ENCODE measurements around the gene KCTD20. TPM values are rescaled to one million over a fixed set of nuclear protein-coding genes. Genes with fewer than 3 reads are reported as not detected.
"Not testable (repeated sequence)": the region's sequence is repeated elsewhere in the genome, so short reads cannot be mapped to it uniquely, and the experiment has no call there.

Gene KCTD20
- total RNA-seq, 1 donor from 2014 or later: 29.1 TPM

DNA sequence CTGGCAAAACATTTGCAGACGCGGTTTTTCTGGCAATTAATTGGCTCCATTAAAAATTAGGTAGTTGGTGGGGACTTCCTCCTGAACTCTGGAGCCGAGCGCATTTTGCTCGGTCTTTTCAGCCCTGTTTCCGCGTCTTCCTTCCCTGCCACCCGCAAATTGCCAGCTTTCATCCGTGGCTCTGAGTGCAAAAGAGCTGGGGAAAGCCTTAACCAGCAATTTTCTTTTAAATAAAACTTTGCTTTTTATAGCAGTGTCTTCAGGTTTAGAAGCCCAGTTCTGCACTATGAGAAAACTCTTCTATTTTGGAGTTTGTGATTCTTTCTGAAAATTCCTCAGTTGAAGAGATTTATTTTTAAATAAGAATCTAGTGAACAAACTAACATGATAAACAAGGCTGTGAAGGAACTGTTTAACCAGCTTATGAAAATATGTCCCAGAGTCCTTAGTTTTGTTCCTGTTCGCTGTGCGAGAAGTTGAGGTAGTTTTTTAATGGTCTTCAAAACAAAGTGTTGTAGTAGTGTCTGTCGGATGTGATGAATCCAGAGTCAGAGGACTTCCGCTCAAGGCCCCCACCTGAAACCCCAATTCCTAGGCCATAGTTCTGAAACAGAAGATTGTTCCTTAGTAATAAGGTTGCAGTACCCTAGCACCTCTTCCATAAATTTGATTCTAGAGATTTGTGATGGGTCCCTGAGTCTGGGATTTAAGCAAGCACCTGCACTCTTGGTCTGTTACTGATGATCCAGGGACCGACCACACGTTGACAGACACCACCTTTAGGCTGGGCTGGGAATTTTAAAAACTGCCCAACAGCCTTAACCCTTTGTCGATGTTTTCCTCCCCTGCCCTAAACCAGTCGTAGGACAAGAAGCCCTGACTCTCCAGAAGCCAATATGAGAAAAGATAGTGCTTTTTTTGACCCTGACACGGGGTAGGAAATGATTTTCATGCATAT lies 950 bp downstream of the KCTD20 start:
- TF ChIP-seq, protein P1, sequence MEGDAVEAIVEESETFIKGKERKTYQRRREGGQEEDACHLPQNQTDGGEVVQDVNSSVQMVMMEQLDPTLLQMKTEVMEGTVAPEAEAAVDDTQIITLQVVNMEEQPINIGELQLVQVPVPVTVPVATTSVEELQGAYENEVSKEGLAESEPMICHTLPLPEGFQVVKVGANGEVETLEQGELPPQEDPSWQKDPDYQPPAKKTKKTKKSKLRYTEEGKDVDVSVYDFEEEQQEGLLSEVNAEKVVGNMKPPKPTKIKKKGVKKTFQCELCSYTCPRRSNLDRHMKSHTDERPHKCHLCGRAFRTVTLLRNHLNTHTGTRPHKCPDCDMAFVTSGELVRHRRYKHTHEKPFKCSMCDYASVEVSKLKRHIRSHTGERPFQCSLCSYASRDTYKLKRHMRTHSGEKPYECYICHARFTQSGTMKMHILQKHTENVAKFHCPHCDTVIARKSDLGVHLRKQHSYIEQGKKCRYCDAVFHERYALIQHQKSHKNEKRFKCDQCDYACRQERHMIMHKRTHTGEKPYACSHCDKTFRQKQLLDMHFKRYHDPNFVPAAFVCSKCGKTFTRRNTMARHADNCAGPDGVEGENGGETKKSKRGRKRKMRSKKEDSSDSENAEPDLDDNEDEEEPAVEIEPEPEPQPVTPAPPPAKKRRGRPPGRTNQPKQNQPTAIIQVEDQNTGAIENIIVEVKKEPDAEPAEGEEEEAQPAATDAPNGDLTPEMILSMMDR (IDR thresholded peaks at IDR 0.05; ENCODE audit: partially characterized antibody, unreplicated experiment): no peak
- H3K27me3 Mint-ChIP-seq (ENCODE audit: unreplicated experiment): peaks cover 8% of the 10 kb centered on the region

DNA sequence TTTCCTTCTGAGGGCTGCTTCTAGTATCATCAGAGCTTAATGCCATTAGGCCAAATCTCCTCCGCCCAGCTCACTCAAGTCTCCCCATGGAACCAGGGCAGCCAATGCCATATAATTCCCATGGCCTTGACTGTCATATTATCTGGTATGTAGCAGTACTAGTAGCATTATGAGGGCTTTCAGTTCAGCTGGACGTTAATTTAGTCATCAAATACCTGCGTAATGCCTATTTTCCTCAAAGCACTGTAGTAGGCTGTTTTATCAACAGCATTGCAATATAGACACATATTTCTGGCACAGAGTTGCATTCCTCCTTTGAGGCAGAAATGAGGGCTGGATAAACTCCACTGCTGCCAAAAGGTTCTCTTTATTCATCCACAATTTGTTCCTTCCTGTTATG lies 1.7 kb downstream of the KCTD20 start:
- TF ChIP-seq, protein P1 (IDR thresholded peaks at IDR 0.05; ENCODE audit: partially characterized antibody, unreplicated experiment): no peak
- Mint-ChIP-seq H3K4me3 (ENCODE audit: unreplicated experiment) (peak overlapping the region; percentile 96), H3K27ac (ENCODE audit: unreplicated experiment) (peak overlapping the region; percentile 94), H3K9me3 (ENCODE audit: unreplicated experiment) (peaks cover 4% of the 10 kb centered on the region), H3K27me3 (ENCODE audit: unreplicated experiment) (peaks cover 8% of the 10 kb centered on the region), H3K36me3 (ENCODE audit: unreplicated experiment) (no peaks in the 10 kb centered on the region), H3K4me1 (ENCODE audit: low read depth, unreplicated experiment) (peaks cover 14% of the 10 kb centered on the region)
- DNase-seq: no peak

More for the DNA sequence above, 950 bp downstream of the KCTD20 start:
- H3K4me3 Mint-ChIP-seq (ENCODE audit: unreplicated experiment): peak overlapping the region; percentile 96
- no peak for DNase-seq
- peaks cover 4% of the 10 kb centered on the region for H3K9me3 Mint-ChIP-seq (ENCODE audit: unreplicated experiment)
- H3K4me1 Mint-ChIP-seq (ENCODE audit: low read depth, unreplicated experiment): peaks cover 14% of the 10 kb centered on the region
- H3K36me3 Mint-ChIP-seq (ENCODE audit: unreplicated experiment): no peaks in the 10 kb centered on the region
- H3K27ac Mint-ChIP-seq (ENCODE audit: unreplicated experiment): peak overlapping the region; percentile 94

DNA sequence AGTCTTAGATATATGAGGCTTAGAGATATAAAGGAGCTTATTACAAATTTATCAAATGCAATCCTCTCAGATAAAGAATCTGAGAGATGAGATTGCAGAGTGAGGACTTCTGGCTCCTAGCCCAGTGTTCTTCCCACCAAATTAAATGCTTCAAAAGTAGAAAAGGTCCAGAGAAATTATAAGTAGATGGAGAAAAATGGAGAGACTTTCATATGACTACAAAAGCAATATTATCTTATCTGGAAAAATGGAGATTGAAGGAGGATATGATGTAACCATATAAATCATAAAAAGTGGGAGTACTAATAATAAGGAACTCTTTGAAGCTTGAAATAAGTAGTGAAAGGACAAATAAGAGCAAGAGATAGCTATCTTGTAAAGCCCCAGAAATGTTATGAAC lies 2.8 kb downstream of the KCTD20 start:
- H3K36me3 Mint-ChIP-seq (ENCODE audit: unreplicated experiment): no peaks in the 10 kb centered on the region
- H3K27ac Mint-ChIP-seq (ENCODE audit: unreplicated experiment): no peak overlapping the region
- H3K27me3 Mint-ChIP-seq (ENCODE audit: unreplicated experiment): peaks cover 8% of the 10 kb centered on the region
- TF ChIP-seq, protein P1 (IDR thresholded peaks at IDR 0.05; ENCODE audit: partially characterized antibody, unreplicated experiment): no peak
- no peak for DNase-seq
- peaks cover 4% of the 10 kb centered on the region for H3K9me3 Mint-ChIP-seq (ENCODE audit: unreplicated experiment)
- no peak overlapping the region for H3K4me3 Mint-ChIP-seq (ENCODE audit: unreplicated experiment)
- H3K4me1 Mint-ChIP-seq (ENCODE audit: low read depth, unreplicated experiment): peaks cover 14% of the 10 kb centered on the region

DNA sequence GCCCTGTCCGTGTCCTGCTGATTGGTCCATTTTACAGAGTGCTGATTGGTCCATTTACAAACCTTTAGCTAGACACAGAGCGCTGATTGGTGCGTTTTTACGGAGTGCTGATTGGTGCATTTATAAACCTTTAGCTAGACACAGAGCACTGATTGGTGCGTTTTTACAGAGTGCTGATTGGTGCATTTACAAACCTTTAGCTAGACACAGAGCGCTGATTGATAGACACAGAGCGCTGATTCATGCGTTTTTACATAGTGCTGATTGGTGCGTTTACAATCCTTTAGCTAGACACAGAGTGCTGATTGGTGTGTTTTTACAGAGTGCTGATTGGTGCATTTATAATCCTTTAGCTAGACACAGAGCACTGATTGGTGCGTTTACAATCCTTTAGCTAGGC lies 6.4 kb downstream of the KCTD20 start:
- H3K27me3 Mint-ChIP-seq (ENCODE audit: unreplicated experiment); H3K27ac Mint-ChIP-seq (ENCODE audit: unreplicated experiment); H3K4me1 Mint-ChIP-seq (ENCODE audit: low read depth, unreplicated experiment); H3K9me3 Mint-ChIP-seq (ENCODE audit: unreplicated experiment); H3K4me3 Mint-ChIP-seq (ENCODE audit: unreplicated experiment); DNase-seq; H3K36me3 Mint-ChIP-seq (ENCODE audit: unreplicated experiment): not testable (repeated sequence)

DNA sequence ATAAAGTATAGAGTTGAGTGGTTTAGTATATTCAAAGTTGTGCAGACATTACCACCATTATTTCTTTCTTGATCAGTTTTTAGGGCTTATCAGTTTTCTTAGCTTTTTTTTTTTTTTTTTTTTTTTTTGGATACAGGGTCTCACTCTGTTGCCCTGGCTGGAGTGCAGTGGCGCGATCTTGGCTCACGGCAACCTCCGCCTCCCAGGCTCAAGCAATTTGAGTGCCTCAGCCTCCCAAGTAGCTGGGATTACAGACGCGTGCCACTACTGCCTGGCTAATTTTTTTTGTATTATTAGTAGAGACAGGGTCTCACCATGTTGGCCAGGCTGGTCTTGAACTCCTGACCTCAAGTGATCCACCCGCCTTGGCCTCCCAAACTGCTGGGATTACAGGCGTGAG lies 10.1 kb downstream of the KCTD20 start:
- H3K36me3 Mint-ChIP-seq (ENCODE audit: unreplicated experiment); DNase-seq; H3K4me3 Mint-ChIP-seq (ENCODE audit: unreplicated experiment); H3K27me3 Mint-ChIP-seq (ENCODE audit: unreplicated experiment); H3K27ac Mint-ChIP-seq (ENCODE audit: unreplicated experiment); H3K9me3 Mint-ChIP-seq (ENCODE audit: unreplicated experiment); H3K4me1 Mint-ChIP-seq (ENCODE audit: low read depth, unreplicated experiment): not testable (repeated sequence)

DNA sequence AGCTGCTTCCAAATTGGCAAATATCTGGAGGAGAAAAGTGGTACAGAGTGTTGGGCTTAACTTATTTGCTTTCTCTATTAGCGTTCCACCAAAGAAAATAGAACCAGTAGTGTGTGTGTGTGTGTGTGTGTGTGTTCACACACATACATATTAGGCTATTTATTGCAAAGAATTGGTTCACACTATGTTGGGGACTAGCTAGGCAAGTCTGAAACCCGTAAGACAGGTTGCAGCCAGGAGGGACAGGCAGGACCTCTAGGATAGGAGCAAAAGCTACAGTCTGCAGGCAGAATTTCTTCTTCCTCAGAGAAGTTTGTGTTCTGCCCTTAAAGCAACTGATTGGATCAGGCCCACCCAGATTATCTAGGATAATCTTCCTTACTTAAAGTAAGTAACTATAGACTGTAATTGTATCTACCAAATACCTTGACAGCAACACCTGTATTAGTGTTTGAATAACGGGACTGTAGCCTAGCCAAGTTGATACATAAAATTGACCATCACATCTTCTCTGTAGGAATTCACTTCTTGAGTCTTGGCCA lies 12.8 kb downstream of the KCTD20 start:
- H3K36me3 Mint-ChIP-seq (ENCODE audit: unreplicated experiment): no peaks in the 10 kb centered on the region
- H3K4me1 Mint-ChIP-seq (ENCODE audit: low read depth, unreplicated experiment): no peaks in the 10 kb centered on the region
- no peak overlapping the region for H3K4me3 Mint-ChIP-seq (ENCODE audit: unreplicated experiment)
- TF ChIP-seq, protein P1 (IDR thresholded peaks at IDR 0.05; ENCODE audit: partially characterized antibody, unreplicated experiment): no peak
- no peak for DNase-seq
- H3K27ac Mint-ChIP-seq (ENCODE audit: unreplicated experiment): no peak overlapping the region
- no peaks in the 10 kb centered on the region for H3K9me3 Mint-ChIP-seq (ENCODE audit: unreplicated experiment)
- H3K27me3 Mint-ChIP-seq (ENCODE audit: unreplicated experiment): no peaks in the 10 kb centered on the region
